22Rv1 (cell line): ENCODE measurements around the gene NMRAL1.

Experiments used
- H3K27ac ChIP-seq: fragments of 450-650 bp; 2 replicates; pipeline ENCODE4 v1.5.1; 2017
- CTCF ChIP-seq: fragments of 450-650 bp; IDR thresholded peaks from 2 replicates; pipeline ENCODE4 v1.5.1; 2017; ENCODE audit warnings: mild to moderate bottlenecking
- ZFX ChIP-seq: fragments of 450-650 bp; IDR thresholded peaks from 2 replicates; pipeline ENCODE4 v1.6.1; 2017; ENCODE audit warnings: antibody characterized with exemption, borderline replicate concordance

Gene NMRAL1

DNA sequence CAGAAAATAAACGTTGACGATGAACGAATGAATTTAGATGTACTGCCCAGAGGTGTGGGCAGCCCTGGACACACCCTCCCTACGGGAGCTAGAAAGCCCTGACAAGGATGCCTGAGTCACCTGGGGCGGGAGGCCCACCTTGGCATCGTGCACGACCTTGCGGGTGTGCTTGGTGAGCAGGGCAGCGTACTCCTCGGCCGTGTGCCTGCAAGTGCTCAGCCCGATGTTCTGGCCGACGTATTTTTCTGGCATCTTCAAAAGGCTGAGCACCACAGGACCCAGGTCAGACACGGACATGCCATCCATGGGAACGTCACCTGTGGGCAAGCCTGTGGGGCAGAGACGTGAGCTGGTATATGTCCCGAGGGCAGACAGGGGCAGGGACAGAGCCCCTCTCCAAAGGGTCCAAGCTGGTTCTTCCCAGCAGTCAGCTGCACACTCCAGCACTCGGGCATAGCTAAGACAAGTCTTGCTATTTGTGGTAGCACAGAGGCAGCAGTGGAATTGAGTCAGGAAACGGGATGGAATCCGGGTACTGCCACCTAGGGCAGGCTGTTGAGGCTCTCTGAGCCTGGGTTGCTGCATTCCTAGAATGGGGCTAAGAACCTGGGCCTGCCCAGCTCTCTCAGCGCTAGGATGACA, 10.8 kb downstream of the NMRAL1 start:
- H3K27ac ChIP-seq, result 0 out of 2 replicates have a peak overlapping the region, but pooled peaks have one; percentile 18
- TF ChIP-seq ZFX (no peak), CTCF (no peak)

GRCh38 chr16:4461250-4462085, 13.0 kb downstream of the NMRAL1 start:
- H3K27ac ChIP-seq, result 0 out of 2 replicates have a peak overlapping the region, but pooled peaks have one; percentile 18

GRCh38 chr16:4460936-4461249, 13.5 kb downstream of the NMRAL1 start:
- no peak for TF ChIP-seq ZFX
- TF ChIP-seq CTCF, result no peak
- H3K27ac ChIP-seq, result no peak overlapping the region

More at GRCh38 chr16:4461250-4462085, 13.0 kb downstream of the NMRAL1 start:
- no peak for TF ChIP-seq CTCF
- no peak for TF ChIP-seq ZFX

- H3K27ac ChIP-seq, result no peak overlapping the region
- TF ChIP-seq ZFX (no peak), CTCF (no peak)
Observed at GRCh38 chr16:4455951-4456350, 18.5 kb downstream of the NMRAL1 start.

DNA sequence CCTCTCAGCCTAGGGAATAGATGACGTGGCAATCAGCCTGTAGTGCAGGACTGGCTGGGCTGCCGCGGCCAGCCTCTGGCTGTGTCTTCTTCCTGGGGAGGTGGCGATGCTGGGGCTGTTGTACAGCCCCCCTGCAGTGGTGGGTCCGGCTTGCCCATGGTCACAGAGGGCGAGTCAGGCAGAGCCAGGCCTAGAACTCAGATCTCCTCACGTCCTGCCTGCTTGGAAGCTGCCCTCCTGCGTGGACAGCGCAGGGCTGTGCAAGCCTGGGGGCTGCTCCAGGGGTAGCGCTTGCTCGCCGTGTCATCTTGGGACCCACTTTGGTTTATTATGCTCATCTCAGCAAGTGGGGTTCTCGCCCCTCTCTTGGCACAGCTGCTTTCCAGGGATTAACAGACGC, 19.3 kb downstream of the NMRAL1 start:
- no peak overlapping the region for H3K27ac ChIP-seq
- TF ChIP-seq ZFX (no peak), CTCF (no peak)

- TF ChIP-seq ZFX, result no peak
- no peak for TF ChIP-seq CTCF
Observed at GRCh38 chr16:4454623-4455022, 19.8 kb downstream of the NMRAL1 start.

GRCh38 chr16:4452674-4453073, 21.8 kb downstream of the NMRAL1 start:
- TF ChIP-seq CTCF (no peak), ZFX (no peak)
- H3K27ac ChIP-seq, result no peak overlapping the region

More at GRCh38 chr16:4454623-4455022, 19.8 kb downstream of the NMRAL1 start:
- no peak overlapping the region for H3K27ac ChIP-seq
